ENCODE results near the gene C17orf100. TPM values are rescaled to one million over a fixed set of nuclear protein-coding genes. Genes with fewer than 3 reads are reported as not detected.

The C17orf100 gene
- total RNA-seq: 3.5 TPM

GRCh38 chr17:6651354-6651918, at the start of gene C17orf100, which contains the start of gene MED31:
C17orf100 (plus strand) TSS chr17:6651762; CDS start chr17:6651914, 152 bp downstream.
MED31 (minus strand) TSS chr17:6651605; CDS start chr17:6651528, 77 bp downstream.

GRCh38 chr17:6640536-6641246, 10.9 kb upstream of the C17orf100 start, which contains the start of the genes KIAA0753 and TXNDC17:
KIAA0753 (minus strand) TSS chr17:6640711; CDS start chr17:6635103, 5,608 bp downstream.
TXNDC17 (plus strand) TSS chr17:6641060; CDS start chr17:6641083, 23 bp downstream.

Other genes with a start within 250 kb of the C17orf100 start
- gene AIPL1, start 216.6 kb upstream of the C17orf100 start, total RNA-seq: 335 TPM
- 9.8 TPM for gene PIMREG, start 207.3 kb upstream of the C17orf100 start, total RNA-seq
- gene PITPNM3, start 95.2 kb upstream of the C17orf100 start, total RNA-seq: 5.3 TPM
- 39.4 TPM for gene KIAA0753, start 11.1 kb upstream of the C17orf100 start, total RNA-seq
- gene TXNDC17, start 10.7 kb upstream of the C17orf100 start, total RNA-seq: 39.1 TPM
- 8.6 TPM for gene MED31, start 157 bp upstream of the C17orf100 start, total RNA-seq
- 3.6 TPM for gene SLC13A5, start 61.6 kb downstream of the C17orf100 start, total RNA-seq
- gene XAF1, start 104.3 kb downstream of the C17orf100 start, total RNA-seq: 30.8 TPM
- 0.22 TPM for gene FBXO39, start 124.5 kb downstream of the C17orf100 start, total RNA-seq
- gene TEKT1, start 180.0 kb downstream of the C17orf100 start, total RNA-seq: 2.3 TPM

Measured in camera-type eye (tissue), 1 donor.